ENCODE results near the gene CZIB.

- no peak for TF ChIP-seq CTCF (conservative IDR thresholded peaks at IDR 0.05 in 1 of 2, IDR thresholded peaks at IDR 0.05 in 1 of 2; ENCODE audit: extremely low read depth in 1 of 2, insufficient read depth in 1 of 2, low read depth in 1 of 2, low read length in 2 of 2)
- TF ChIP-seq EZH2 (IDR thresholded peaks at IDR 0.05; ENCODE audit: borderline replicate concordance, low read length): no peak
Measured at GRCh38 chr1:53237638-53238037, 17.2 kb upstream of the CZIB start.

Measured in mammary epithelial cell (primary cell).